K562 (cell line): Measurements from ENCODE around the gene CCSER2. TPM values are rescaled to one million over a fixed set of nuclear protein-coding genes. Genes with fewer than 3 reads are reported as not detected.

ENCODE experiments used
- FOXJ3 ChIP-seq: sonication (generic); formaldehyde crosslinking; IDR thresholded peaks from 2 replicates; pipeline ENCODE4 v1.4.0; 2020; ENCODE audit warnings: mild to moderate bottlenecking, missing genetic modification reagents
- FOXP1 ChIP-seq: sonication (generic); formaldehyde crosslinking; IDR thresholded peaks from 2 replicates; pipeline ENCODE4 v1.8.0; 2022; ENCODE audit warnings: mild to moderate bottlenecking, missing genetic modification reagents
- MNT ChIP-seq, 2 experiments: fragments of 450-650 bp; conservative IDR thresholded peaks; 2 replicates each; pipeline ENCODE4 v1.6.1; 2017; ENCODE audit warnings: mild to moderate bottlenecking in 2 of 2, moderate library complexity in 2 of 2
- NKRF ChIP-seq: fragments of 450-650 bp; IDR thresholded peaks from 2 replicates; pipeline ENCODE4 v1.6.1; 2016; ENCODE audit warnings: borderline replicate concordance
- SAP30 ChIP-seq: fragments of 200-600 bp; sonication (generic); IDR thresholded peaks from 2 replicates; pipeline ENCODE4 v1.6.1; 2012; ENCODE audit warnings: borderline replicate concordance, low read depth, mild to moderate bottlenecking, moderate library complexity, low read length, control low read depth, inconsistent platforms; ENCODE audit not compliant: insufficient read depth, poor library complexity, severe bottlenecking
- TOE1 ChIP-seq, 2 experiments: fragments of 450-650 bp in 1 of 2; sonication (generic) in 1 of 2; formaldehyde crosslinking in 1 of 2; IDR thresholded peaks; 2 replicates each; pipeline versions ENCODE4 v1.7.1 to v1.8.0; 2016 to 2022; ENCODE audit warnings: borderline replicate concordance in 2 of 2, mild to moderate bottlenecking in 2 of 2, antibody characterized with exemption in 1 of 2, inconsistent platforms in 1 of 2, low read depth in 1 of 2, missing genetic modification reagents in 1 of 2, moderate library complexity in 1 of 2
- ZKSCAN8 ChIP-seq: fragments of 200-800 bp; sonication (Bioruptor generic); IDR thresholded peaks from 2 replicates; pipeline ENCODE4 v1.6.1; 2016; ENCODE audit warnings: missing genetic modification characterization, missing compliant biosample characterization
- ZNF146 ChIP-seq: IDR thresholded peaks from one replicate; pipeline ENCODE4 v1.6.1; 2018; ENCODE audit warnings: missing compliant biosample characterization; ENCODE audit not compliant: unreplicated experiment
- ZNF639 ChIP-seq, 2 experiments: fragments of 200-800 bp in 1 of 2; sonication (Bioruptor generic) in 1 of 2; sonication (generic) in 1 of 2; formaldehyde crosslinking in 1 of 2; IDR thresholded peaks in 1 of 2; conservative IDR thresholded peaks in 1 of 2; 2 replicates each; pipeline versions ENCODE4 v1.5.0 to v1.6.1; 2016 to 2020; ENCODE audit warnings: missing compliant biosample characterization in 1 of 2, missing genetic modification characterization in 1 of 2, missing genetic modification reagents in 1 of 2
- polyA plus RNA-seq, 8 experiments: library from polyadenylated mRNA; depleted of rRNA in 4 of 8; stranded (reverse) in 5 of 8; unstranded in 3 of 8; fragments of >200 nt; fragmentation: Nextera tagmentation in 2 of 8; fragmentation: Illumina TruSeq in 1 of 8; extraction: Ambion mirVana in 2 of 8; extraction: Trizol in 1 of 8; gene quantifications; 2 replicates each; pipeline versions ENCODE4 v1.2.1 to v1.2.3, GENCODE V29; 2011 to 2014; ENCODE audit warnings: inconsistent platforms in 1 of 8, missing spikeins in 1 of 8
- total RNA-seq, 7 experiments: library from RNA; depleted of rRNA in 6 of 7; stranded (reverse); fragments of >200 nt in 6 of 7; fragmentation: Illumina TruSeq in 2 of 7; extraction: Trizol in 2 of 7; gene quantifications; 2 replicates each; pipeline versions ENCODE4 v1.2.1 to v1.2.3, GENCODE V29; 2011 to 2021; ENCODE audit warnings: low replicate concordance in 1 of 7
- TF ChIP-seq, protein P1 (sequence below), 3 experiments: fragments of 200-800 bp in 1 of 3; fragments of 250-450 bp in 1 of 3; fragments of 450-650 bp in 1 of 3; sonication (Bioruptor Pico) in 1 of 3; sonication (Bioruptor generic) in 1 of 3; formaldehyde crosslinking in 1 of 3; IDR thresholded peaks; 2 replicates each; pipeline versions ENCODE4 v1.6.1 to v1.8.0; 2016 to 2022; ENCODE audit warnings: mild to moderate bottlenecking in 2 of 3, missing genetic modification characterization in 2 of 3, missing compliant biosample characterization in 1 of 3, moderate library complexity in 1 of 3
- TF ChIP-seq, protein P2 (sequence below): IDR thresholded peaks from 2 replicates; pipeline ENCODE4 v1.6.1; 2016; ENCODE audit warnings: missing genetic modification characterization, missing compliant biosample characterization

CCSER2 gene
- total and polyA plus RNA-seq, 9 of the 15 experiments (the other 6 are each of a cell fraction or from before 2014, with no cell fraction given), result 2.7 to 15.1 (median 9.7) TPM

- TF ChIP-seq, protein P1, sequence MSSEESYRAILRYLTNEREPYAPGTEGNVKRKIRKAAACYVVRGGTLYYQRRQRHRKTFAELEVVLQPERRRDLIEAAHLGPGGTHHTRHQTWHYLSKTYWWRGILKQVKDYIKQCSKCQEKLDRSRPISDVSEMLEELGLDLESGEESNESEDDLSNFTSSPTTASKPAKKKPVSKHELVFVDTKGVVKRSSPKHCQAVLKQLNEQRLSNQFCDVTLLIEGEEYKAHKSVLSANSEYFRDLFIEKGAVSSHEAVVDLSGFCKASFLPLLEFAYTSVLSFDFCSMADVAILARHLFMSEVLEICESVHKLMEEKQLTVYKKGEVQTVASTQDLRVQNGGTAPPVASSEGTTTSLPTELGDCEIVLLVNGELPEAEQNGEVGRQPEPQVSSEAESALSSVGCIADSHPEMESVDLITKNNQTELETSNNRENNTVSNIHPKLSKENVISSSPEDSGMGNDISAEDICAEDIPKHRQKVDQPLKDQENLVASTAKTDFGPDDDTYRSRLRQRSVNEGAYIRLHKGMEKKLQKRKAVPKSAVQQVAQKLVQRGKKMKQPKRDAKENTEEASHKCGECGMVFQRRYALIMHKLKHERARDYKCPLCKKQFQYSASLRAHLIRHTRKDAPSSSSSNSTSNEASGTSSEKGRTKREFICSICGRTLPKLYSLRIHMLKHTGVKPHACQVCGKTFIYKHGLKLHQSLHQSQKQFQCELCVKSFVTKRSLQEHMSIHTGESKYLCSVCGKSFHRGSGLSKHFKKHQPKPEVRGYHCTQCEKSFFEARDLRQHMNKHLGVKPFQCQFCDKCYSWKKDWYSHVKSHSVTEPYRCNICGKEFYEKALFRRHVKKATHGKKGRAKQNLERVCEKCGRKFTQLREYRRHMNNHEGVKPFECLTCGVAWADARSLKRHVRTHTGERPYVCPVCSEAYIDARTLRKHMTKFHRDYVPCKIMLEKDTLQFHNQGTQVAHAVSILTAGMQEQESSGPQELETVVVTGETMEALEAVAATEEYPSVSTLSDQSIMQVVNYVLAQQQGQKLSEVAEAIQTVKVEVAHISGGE (CRISPR knock-in tag; IDR thresholded peaks at IDR 0.05), result 0 out of 6 replicates have a peak, but pooled peaks of 1 of the 3 experiments have one; percentile 32
- TF ChIP-seq ZNF639 (CRISPR knock-in tag; conservative IDR thresholded peaks at IDR 0.05 in 1 of 2, IDR thresholded peaks at IDR 0.05 in 1 of 2) (0 out of 4 replicates have a peak, but pooled peaks of 1 of the 2 experiments have one; percentile 43), ZKSCAN8 (CRISPR knock-in tag) (0 out of 2 replicates have a peak, but pooled peaks have one; percentile 41), SAP30 (peak; percentile 64), NKRF (peak; percentile 62; the same call in 1 of the 2 replicates), TOE1 (IDR thresholded peaks at IDR 0.05; ENCODE audit: borderline replicate concordance) (no peak), TOE1 (CRISPR knock-in tag; IDR thresholded peaks at IDR 0.05; ENCODE audit: borderline replicate concordance, low read depth) (0 out of 2 replicates have a peak, but pooled peaks have one; percentile 29), FOXJ3 (CRISPR knock-in tag) (peak; percentile 72; the same call in 1 of the 2 replicates), ZNF146 (peak; percentile 39), FOXP1 (CRISPR knock-in tag) (peak; percentile 78; the same call in 1 of the 2 replicates), MNT (conservative IDR thresholded peaks at IDR 0.05) (peak; percentile 32 to 71; a peak in 2 of 4 replicates)
- TF ChIP-seq, protein P2, sequence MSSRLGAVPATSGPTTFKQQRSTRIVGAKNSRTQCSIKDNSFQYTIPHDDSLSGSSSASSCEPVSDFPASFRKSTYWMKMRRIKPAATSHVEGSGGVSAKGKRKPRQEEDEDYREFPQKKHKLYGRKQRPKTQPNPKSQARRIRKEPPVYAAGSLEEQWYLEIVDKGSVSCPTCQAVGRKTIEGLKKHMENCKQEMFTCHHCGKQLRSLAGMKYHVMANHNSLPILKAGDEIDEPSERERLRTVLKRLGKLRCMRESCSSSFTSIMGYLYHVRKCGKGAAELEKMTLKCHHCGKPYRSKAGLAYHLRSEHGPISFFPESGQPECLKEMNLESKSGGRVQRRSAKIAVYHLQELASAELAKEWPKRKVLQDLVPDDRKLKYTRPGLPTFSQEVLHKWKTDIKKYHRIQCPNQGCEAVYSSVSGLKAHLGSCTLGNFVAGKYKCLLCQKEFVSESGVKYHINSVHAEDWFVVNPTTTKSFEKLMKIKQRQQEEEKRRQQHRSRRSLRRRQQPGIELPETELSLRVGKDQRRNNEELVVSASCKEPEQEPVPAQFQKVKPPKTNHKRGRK, result no peak
These were observed 37.0 kb upstream of the CCSER2 start (continued) for GRCh38 chr10:84291384-84291783.
